Nephron (organoid): ENCODE measurements around the gene DSC1.

Experiments used
- H3K27ac Mint-ChIP-seq, 3 experiments: 2 replicates each; pipeline ENCODE4 v1.8.0; 2020; ENCODE audit warnings: mixed read lengths in 3 of 3, mild to moderate bottlenecking in 2 of 3, moderate library complexity in 1 of 3
- H3K27me3 Mint-ChIP-seq: 2 replicates; pipeline ENCODE4 v1.8.0; 2021; ENCODE audit warnings: low read depth, mild to moderate bottlenecking, moderate library complexity, mixed read lengths
- H3K36me3 Mint-ChIP-seq: 2 replicates; pipeline ENCODE4 v1.8.0; 2020; ENCODE audit warnings: low read depth, mixed read lengths
- H3K4me1 Mint-ChIP-seq: 2 replicates; pipeline ENCODE4 v1.8.0; 2020; ENCODE audit warnings: mixed read lengths
- H3K4me3 Mint-ChIP-seq, 3 experiments: 2 replicates each; pipeline ENCODE4 v1.8.0; 2020; ENCODE audit warnings: mild to moderate bottlenecking in 3 of 3, mixed read lengths in 3 of 3, moderate library complexity in 2 of 3
- H3K9me3 Mint-ChIP-seq: 2 replicates; pipeline ENCODE4 v1.8.0; 2020; ENCODE audit warnings: mixed read lengths
- CTCF ChIP-seq, 3 experiments: fragments of 200-600 bp; sonication (generic); IDR thresholded peaks; one replicate each; pipeline ENCODE4 v1.5.0; 2021; ENCODE audit warnings: antibody characterized with exemption in 3 of 3; ENCODE audit not compliant: unreplicated experiment in 3 of 3

Gene DSC1

DNA sequence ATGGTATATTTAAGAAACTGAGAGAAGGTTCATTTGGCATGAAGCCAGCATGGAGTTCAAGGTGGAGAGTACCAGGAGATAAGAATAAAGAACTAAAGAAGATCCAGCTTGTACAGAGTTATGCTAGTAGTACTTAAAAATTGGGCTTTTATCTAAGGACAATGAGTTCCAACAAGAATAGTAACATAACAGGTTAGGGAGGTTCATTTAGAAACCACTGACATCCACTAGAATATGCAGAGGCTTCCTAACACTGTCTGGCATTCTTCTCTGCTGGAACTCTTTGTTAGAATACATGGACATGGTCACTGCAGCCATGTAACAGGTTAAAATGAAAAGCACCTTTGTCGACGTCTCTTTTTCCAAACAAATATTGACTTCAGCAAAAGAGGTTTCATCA is 42.6 kb upstream of the DSC1 start:
- H3K9me3 Mint-ChIP-seq, result no peaks in the 10 kb centered on the region
- TF ChIP-seq CTCF (IDR thresholded peaks at IDR 0.05; ENCODE audit: unreplicated experiment in 3 of 3), result no peak
- H3K27ac Mint-ChIP-seq, result peak overlapping the region in 1 of 3 experiments; percentile 16
- H3K27me3 Mint-ChIP-seq, result no peaks in the 10 kb centered on the region
- H3K36me3 Mint-ChIP-seq, result no peaks in the 10 kb centered on the region
- H3K4me3 Mint-ChIP-seq, result peak overlapping the region in 1 of 3 experiments; percentile 2
- H3K4me1 Mint-ChIP-seq, result peaks cover 19% of the 10 kb centered on the region

- H3K27me3 Mint-ChIP-seq, result no peaks in the 10 kb centered on the region
- peak overlapping the region in 1 of 3 experiments; percentile 2 for H3K4me3 Mint-ChIP-seq
- TF ChIP-seq CTCF (IDR thresholded peaks at IDR 0.05; ENCODE audit: unreplicated experiment in 3 of 3), result no peak
Observed at GRCh38 chr18:31204833-31205232, 42.2 kb upstream of the DSC1 start.

DNA sequence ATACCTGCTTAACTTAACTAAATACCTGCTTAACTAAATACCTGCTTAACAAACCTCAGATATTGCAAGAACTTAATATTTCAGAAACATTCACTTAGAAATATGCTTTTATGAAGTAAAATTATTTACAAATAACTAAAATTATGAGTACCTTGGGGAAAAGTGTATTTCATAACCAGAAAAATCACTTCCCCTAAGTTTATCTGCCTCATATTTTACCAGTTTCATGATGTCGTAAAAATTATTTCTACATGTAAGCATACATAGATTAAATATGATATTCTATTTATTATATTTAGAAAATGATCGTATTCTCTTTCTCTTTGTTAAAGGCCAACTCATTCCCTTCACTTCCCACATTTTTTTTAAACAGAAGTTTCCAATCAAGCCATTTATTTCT is 41.5 kb upstream of the DSC1 start:
- no peaks in the 10 kb centered on the region for H3K36me3 Mint-ChIP-seq
- TF ChIP-seq CTCF (IDR thresholded peaks at IDR 0.05; ENCODE audit: unreplicated experiment in 3 of 3), result no peak
- peaks cover 19% of the 10 kb centered on the region for H3K4me1 Mint-ChIP-seq
- H3K27me3 Mint-ChIP-seq, result no peaks in the 10 kb centered on the region
- no peaks in the 10 kb centered on the region for H3K9me3 Mint-ChIP-seq
- no peak overlapping the region for H3K4me3 Mint-ChIP-seq
- H3K27ac Mint-ChIP-seq, result peak overlapping the region in 1 of 3 experiments; percentile 26

More at GRCh38 chr18:31204833-31205232, 42.2 kb upstream of the DSC1 start:
- Mint-ChIP-seq H3K36me3 (no peaks in the 10 kb centered on the region), H3K4me1 (peaks cover 19% of the 10 kb centered on the region), H3K9me3 (no peaks in the 10 kb centered on the region), H3K27ac (peak overlapping the region in 1 of 3 experiments; percentile 16)

DNA sequence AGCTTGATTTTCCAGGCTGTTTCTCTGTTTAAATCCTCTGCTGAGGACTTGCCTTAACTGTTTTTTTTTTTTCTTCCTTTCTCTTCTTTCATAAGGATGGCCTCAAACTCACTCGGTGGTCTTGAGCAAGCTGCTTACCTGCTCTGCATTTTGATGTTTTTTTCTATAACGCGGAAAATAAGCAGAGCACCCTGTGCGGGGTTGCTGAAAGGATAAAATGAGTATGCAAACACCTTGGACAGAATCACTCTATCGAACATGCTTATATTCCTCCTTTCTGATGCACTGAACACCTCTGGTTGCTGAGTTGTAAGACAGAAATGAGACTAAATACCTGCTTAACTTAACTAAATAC is 41.1 kb upstream of the DSC1 start:
- Mint-ChIP-seq H3K4me1 (peaks cover 19% of the 10 kb centered on the region), H3K27ac (peak overlapping the region in 1 of 3 experiments; percentile 26), H3K36me3 (no peaks in the 10 kb centered on the region), H3K9me3 (no peaks in the 10 kb centered on the region), H3K4me3 (no peak overlapping the region), H3K27me3 (no peaks in the 10 kb centered on the region)
- no peak for TF ChIP-seq CTCF (IDR thresholded peaks at IDR 0.05; ENCODE audit: unreplicated experiment in 3 of 3)

- Mint-ChIP-seq H3K9me3 (no peaks in the 10 kb centered on the region), H3K4me3 (no peak overlapping the region), H3K4me1 (peaks cover 19% of the 10 kb centered on the region), H3K36me3 (no peaks in the 10 kb centered on the region), H3K27ac (peak overlapping the region in 1 of 3 experiments; percentile 26), H3K27me3 (no peaks in the 10 kb centered on the region)
- TF ChIP-seq CTCF (IDR thresholded peaks at IDR 0.05; ENCODE audit: unreplicated experiment in 3 of 3), result no peak
Observed at GRCh38 chr18:31203096-31203793, 40.6 kb upstream of the DSC1 start.

GRCh38 chr18:31199190-31199769 is 36.6 kb upstream of the DSC1 start:
- H3K27me3 Mint-ChIP-seq, result no peaks in the 10 kb centered on the region
- no peak for TF ChIP-seq CTCF (IDR thresholded peaks at IDR 0.05; ENCODE audit: unreplicated experiment in 3 of 3)
- no peaks in the 10 kb centered on the region for H3K36me3 Mint-ChIP-seq
- peaks cover 2% of the 10 kb centered on the region for H3K9me3 Mint-ChIP-seq
- peaks cover 14% of the 10 kb centered on the region for H3K4me1 Mint-ChIP-seq
- H3K27ac Mint-ChIP-seq, result no peak overlapping the region
- H3K4me3 Mint-ChIP-seq, result no peak overlapping the region
